Kidney epithelial cell (primary cell): ENCODE results near the gene CXXC4. TPM values are rescaled to one million over a fixed set of nuclear protein-coding genes. Genes with fewer than 3 reads are reported as not detected.

ENCODE experiments used
- DNase-seq: peaks from one replicate; pipeline ENCODE4 v3.0.0-alpha.2; 2010; ENCODE audit warnings: low read depth
- H3K27me3 ChIP-seq: 2 replicates; pipeline ENCODE4 v1.6.0; 2011; ENCODE audit warnings: low read length; ENCODE audit not compliant: control insufficient read depth, insufficient read depth
- H3K36me3 ChIP-seq: 2 replicates; pipeline ENCODE4 v1.5.1; 2011; ENCODE audit warnings: low read length; ENCODE audit not compliant: control insufficient read depth, insufficient read depth
- H3K4me3 ChIP-seq: 2 replicates; pipeline ENCODE4 v1.5.1; 2011; ENCODE audit warnings: low read depth, mild to moderate bottlenecking, control low read depth, low read length
- CTCF ChIP-seq: IDR thresholded peaks from 2 replicates; pipeline ENCODE4 v1.5.1; 2011; ENCODE audit warnings: mild to moderate bottlenecking, moderate library complexity, low read length, control low read depth, inconsistent platforms; ENCODE audit not compliant: insufficient read depth, poor library complexity, severe bottlenecking
- total RNA-seq: library from RNA; depleted of rRNA; stranded (reverse); fragments of >200 nt; gene quantifications from 2 replicates; pipeline ENCODE4 v1.2.3, GENCODE V29; 2015

Gene CXXC4
- total RNA-seq, 1 donor from 2014 or later = 0.50 TPM

- no peak overlapping the region for H3K4me3 ChIP-seq
- TF ChIP-seq CTCF = no peak
- H3K36me3 ChIP-seq = no peaks in the 10 kb centered on the region
- no peak for DNase-seq
- no peaks in the 10 kb centered on the region for H3K27me3 ChIP-seq
These were observed 7.8 kb upstream of the CXXC4 start for GRCh38 chr4:104502471-104502870.

GRCh38 chr4:104501290-104501689 is 6.6 kb upstream of the CXXC4 start:
- TF ChIP-seq CTCF = no peak
- no peaks in the 10 kb centered on the region for H3K36me3 ChIP-seq
- DNase-seq = no peak
- H3K4me3 ChIP-seq = no peak overlapping the region
- H3K27me3 ChIP-seq = no peaks in the 10 kb centered on the region

GRCh38 chr4:104500442-104500841 is 5.7 kb upstream of the CXXC4 start:
- no peak for TF ChIP-seq CTCF
- Histone ChIP-seq H3K4me3 (no peak overlapping the region), H3K36me3 (no peaks in the 10 kb centered on the region), H3K27me3 (no peaks in the 10 kb centered on the region)
- DNase-seq = no peak

- Histone ChIP-seq H3K4me3 (peak overlapping the region; percentile 58), H3K36me3 (no peaks in the 10 kb centered on the region), H3K27me3 (no peaks in the 10 kb centered on the region)
- no peak for TF ChIP-seq CTCF
- no peak for DNase-seq
These were observed 509 bp downstream of the CXXC4 start for GRCh38 chr4:104494185-104494584.

- DNase-seq = no peak
- H3K36me3 ChIP-seq = no peaks in the 10 kb centered on the region
- TF ChIP-seq CTCF = no peak
- no peak overlapping the region for H3K4me3 ChIP-seq
- no peaks in the 10 kb centered on the region for H3K27me3 ChIP-seq
These were observed 1.4 kb downstream of the CXXC4 start for GRCh38 chr4:104493081-104493831.

GRCh38 chr4:104492183-104492771 is 2.4 kb downstream of the CXXC4 start:
- TF ChIP-seq CTCF = no peak
- Histone ChIP-seq H3K36me3 (no peaks in the 10 kb centered on the region), H3K27me3 (no peaks in the 10 kb centered on the region), H3K4me3 (peak overlapping the region; percentile 62)
- no peak for DNase-seq
